NB4 (cell line): ENCODE results near the gene MSANTD4.

Experiments
- CTCF ChIP-seq: IDR thresholded peaks from one replicate; pipeline ENCODE4 v1.5.1; 2012; ENCODE audit warnings: low read depth, low read length
- POLR2A ChIP-seq: IDR thresholded peaks from 2 replicates; pipeline ENCODE4 v1.6.1; 2011; ENCODE audit warnings: mild to moderate bottlenecking; ENCODE audit not compliant: insufficient read length; ENCODE audit errors: extremely low read depth

GRCh38 chr11:106001304-106002012 lies 20.6 kb downstream of the MSANTD4 start:
- TF ChIP-seq CTCF = no peak
- TF ChIP-seq POLR2A = no peak
